Neural cell (in vitro differentiated cells): ENCODE data around the gene KCNJ10.

Source experiments
- EZH2 ChIP-seq: fragments of 200-600, 300-800 bp; shearing (Covaris generic), sonication (generic); IDR thresholded peaks from 2 replicates; pipeline ENCODE4 v1.6.1; 2014; ENCODE audit warnings: antibody characterized with exemption, low read length, borderline replicate concordance, mild to moderate bottlenecking; ENCODE audit not compliant: insufficient read depth, poor library complexity, severe bottlenecking
- MXI1 ChIP-seq: fragments of 450-650 bp; conservative IDR thresholded peaks from 2 replicates; pipeline ENCODE4 v1.6.1; 2014; ENCODE audit warnings: antibody characterized with exemption, mild to moderate bottlenecking; ENCODE audit not compliant: poor library complexity, severe bottlenecking
- POLR2AphosphoS5 ChIP-seq: IDR thresholded peaks from 2 replicates; pipeline ENCODE4 v1.6.1; 2012
- RAD21 ChIP-seq: fragments of 450-650 bp; conservative IDR thresholded peaks from 2 replicates; pipeline ENCODE4 v1.6.1; 2014; ENCODE audit warnings: antibody characterized with exemption, mild to moderate bottlenecking, moderate library complexity
- SMC3 ChIP-seq: fragments of 450-650 bp; conservative IDR thresholded peaks from 2 replicates; pipeline ENCODE4 v1.6.1; 2014; ENCODE audit warnings: antibody characterized with exemption, mild to moderate bottlenecking, moderate library complexity; ENCODE audit not compliant: poor library complexity
- TAF1 ChIP-seq: IDR thresholded peaks from 2 replicates; pipeline ENCODE4 v1.6.1; 2012; ENCODE audit warnings: low read depth
- TF ChIP-seq, protein P1 (sequence below): fragments of 450-650 bp; IDR thresholded peaks from 2 replicates; pipeline ENCODE4 v1.5.1; 2014; ENCODE audit warnings: antibody characterized with exemption, mild to moderate bottlenecking, moderate library complexity; ENCODE audit not compliant: poor library complexity, severe bottlenecking
- TF ChIP-seq, protein P2 (sequence below): IDR thresholded peaks from 2 replicates; pipeline ENCODE4 v1.6.1; 2012; ENCODE audit warnings: borderline replicate concordance

DNA sequence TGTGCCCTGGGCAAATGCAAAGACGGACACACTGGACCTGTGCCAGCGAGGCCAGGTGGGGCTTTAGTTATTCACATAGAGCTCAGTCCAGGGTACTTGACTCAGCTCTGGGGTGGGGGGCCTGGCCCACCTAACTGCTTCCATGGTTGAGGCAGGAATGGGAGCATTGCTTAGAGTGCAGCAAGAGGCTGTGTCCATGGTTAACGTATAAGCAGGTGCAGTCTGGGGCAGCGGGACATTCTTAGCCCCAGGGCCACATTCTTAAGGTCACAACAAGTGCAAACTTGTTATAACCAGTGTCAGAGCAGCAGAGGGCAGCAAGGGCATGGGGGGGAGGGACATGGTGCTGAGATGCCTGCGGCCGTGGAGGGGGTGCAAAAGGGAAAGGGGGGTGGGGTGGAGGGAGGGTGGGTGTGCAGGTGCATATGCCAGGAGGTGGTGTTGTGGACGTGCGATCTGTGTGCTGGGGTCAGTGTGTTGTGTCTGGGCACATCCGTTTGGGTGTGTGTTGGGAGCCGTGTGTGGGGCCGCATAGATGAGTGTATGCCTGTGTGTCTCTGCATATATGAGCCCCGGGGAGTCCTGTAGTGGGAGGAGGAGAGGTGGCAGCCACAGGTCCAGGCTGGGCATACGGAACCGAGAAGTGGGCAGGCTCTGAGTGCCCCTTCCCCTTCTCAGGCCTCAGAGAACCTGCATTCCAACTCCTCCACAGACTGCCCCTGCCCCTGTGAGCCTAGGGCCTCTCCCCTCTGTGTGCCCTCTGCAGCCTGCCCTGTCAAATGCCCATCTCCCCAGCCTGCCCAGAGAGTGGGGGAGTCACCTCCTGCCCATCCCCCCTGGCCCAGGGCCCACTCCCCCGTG, 8.4 kb downstream of the KCNJ10 start:
- TF ChIP-seq, protein P1, sequence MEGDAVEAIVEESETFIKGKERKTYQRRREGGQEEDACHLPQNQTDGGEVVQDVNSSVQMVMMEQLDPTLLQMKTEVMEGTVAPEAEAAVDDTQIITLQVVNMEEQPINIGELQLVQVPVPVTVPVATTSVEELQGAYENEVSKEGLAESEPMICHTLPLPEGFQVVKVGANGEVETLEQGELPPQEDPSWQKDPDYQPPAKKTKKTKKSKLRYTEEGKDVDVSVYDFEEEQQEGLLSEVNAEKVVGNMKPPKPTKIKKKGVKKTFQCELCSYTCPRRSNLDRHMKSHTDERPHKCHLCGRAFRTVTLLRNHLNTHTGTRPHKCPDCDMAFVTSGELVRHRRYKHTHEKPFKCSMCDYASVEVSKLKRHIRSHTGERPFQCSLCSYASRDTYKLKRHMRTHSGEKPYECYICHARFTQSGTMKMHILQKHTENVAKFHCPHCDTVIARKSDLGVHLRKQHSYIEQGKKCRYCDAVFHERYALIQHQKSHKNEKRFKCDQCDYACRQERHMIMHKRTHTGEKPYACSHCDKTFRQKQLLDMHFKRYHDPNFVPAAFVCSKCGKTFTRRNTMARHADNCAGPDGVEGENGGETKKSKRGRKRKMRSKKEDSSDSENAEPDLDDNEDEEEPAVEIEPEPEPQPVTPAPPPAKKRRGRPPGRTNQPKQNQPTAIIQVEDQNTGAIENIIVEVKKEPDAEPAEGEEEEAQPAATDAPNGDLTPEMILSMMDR: no peak
- no peak for TF ChIP-seq TAF1
- TF ChIP-seq, protein P2, sequence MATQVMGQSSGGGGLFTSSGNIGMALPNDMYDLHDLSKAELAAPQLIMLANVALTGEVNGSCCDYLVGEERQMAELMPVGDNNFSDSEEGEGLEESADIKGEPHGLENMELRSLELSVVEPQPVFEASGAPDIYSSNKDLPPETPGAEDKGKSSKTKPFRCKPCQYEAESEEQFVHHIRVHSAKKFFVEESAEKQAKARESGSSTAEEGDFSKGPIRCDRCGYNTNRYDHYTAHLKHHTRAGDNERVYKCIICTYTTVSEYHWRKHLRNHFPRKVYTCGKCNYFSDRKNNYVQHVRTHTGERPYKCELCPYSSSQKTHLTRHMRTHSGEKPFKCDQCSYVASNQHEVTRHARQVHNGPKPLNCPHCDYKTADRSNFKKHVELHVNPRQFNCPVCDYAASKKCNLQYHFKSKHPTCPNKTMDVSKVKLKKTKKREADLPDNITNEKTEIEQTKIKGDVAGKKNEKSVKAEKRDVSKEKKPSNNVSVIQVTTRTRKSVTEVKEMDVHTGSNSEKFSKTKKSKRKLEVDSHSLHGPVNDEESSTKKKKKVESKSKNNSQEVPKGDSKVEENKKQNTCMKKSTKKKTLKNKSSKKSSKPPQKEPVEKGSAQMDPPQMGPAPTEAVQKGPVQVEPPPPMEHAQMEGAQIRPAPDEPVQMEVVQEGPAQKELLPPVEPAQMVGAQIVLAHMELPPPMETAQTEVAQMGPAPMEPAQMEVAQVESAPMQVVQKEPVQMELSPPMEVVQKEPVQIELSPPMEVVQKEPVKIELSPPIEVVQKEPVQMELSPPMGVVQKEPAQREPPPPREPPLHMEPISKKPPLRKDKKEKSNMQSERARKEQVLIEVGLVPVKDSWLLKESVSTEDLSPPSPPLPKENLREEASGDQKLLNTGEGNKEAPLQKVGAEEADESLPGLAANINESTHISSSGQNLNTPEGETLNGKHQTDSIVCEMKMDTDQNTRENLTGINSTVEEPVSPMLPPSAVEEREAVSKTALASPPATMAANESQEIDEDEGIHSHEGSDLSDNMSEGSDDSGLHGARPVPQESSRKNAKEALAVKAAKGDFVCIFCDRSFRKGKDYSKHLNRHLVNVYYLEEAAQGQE: no peak
- no peak for TF ChIP-seq EZH2
- TF ChIP-seq POLR2AphosphoS5: no peak
- TF ChIP-seq SMC3: no peak
- no peak for TF ChIP-seq RAD21
- no peak for TF ChIP-seq MXI1
